CD4-positive, alpha-beta T cell treated with Interleukin-21 for 1 hour (primary cell): ENCODE data around the gene ALDH9A1.
A peak's percentile ranks its signal among the peaks of the same experiment; 100 is the strongest.
"Not testable (repeated sequence)": the region's sequence is repeated elsewhere in the genome, so short reads cannot be mapped to it uniquely, and the experiment has no call there.

Experiments used
- DNase-seq: peaks from one replicate; pipeline ENCODE4 v3.0.0-alpha.2; 2020

Gene ALDH9A1

DNA sequence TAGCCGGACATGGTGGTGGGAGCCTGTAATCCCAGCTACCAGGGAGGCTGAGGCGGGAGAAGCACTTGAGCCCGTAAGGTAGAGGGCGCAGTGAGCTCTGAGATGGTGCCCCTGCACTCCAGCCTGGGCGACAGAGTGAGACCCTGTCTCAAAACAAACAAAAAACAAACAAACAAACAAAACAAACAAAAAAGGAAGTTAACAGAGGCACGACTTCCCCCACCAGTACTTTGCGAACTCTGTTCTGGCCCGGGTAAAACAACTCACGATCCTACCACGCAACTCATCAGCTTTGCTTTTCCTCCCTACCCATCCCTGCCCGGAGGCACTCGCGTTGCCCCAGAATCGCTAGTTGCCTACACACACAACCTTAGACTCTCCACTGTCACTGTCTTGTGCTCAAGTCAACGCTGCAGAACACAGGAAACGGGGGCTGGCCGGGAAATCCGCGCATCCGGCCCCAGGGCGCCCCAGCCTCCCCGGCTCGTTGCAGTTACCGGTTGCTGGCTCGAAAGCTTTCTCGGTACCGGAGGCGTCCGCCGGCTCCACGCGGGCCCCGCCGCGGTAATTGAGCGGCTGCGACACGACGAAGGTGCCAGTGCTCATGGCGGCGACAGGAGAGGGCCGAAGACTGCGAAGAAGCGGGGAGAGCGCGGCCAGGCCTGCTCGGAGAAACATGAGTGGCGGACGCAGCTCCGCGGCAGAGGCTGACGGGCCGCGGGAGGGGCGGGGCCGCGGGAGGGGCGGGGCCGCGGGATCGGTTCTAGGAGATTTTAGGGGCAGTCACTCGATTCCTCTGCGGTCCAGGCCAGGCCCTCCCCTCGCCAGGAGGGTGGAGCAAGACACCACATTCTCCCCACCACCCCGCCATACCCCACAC lies at the start of gene ALDH9A1:
TSS of gene ALDH9A1 (minus strand) at position 682 of the 880 bp plus-strand sequence. CDS start at position 678, 4 bp downstream.
- peak; percentile 89 for DNase-seq

DNA sequence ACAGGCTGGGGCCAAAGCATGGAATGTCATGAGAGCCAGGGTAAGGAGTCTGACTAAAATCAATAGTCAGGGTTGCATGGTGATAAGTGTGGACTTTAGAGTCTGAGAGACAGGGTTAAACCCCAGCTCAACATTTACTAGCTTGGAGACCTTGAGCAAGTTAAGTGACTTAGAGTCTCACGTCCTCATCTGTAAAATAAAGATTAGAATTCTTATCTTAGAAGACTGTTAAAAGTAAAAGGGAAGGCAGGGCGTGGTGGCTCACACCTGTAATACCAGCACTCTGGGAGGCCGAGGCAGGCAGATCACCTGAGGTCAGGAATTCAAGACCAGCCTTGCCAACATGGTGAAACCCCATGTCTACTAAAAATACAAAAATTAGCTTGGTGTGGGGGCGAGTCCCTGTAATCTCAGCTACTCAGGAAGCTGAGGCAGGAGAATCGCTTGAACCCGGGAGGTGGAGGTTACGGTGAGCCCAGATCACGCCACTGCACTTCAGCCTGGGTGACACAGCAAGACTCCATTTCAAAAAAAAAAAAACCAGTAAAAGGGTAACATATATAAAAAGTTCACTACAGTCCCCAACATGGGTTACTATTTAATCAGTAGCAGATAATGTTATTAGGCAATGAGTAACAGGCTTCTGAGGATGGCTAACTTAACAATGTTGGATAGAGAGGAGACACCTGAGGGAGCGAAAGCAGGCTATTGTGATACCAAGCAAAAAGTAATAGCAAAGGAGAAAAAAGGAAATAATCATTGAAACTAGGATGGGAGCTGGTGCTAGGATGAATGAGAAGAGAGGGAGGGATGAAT lies 49.5 kb upstream of the ALDH9A1 start:
- no peak for DNase-seq

DNA sequence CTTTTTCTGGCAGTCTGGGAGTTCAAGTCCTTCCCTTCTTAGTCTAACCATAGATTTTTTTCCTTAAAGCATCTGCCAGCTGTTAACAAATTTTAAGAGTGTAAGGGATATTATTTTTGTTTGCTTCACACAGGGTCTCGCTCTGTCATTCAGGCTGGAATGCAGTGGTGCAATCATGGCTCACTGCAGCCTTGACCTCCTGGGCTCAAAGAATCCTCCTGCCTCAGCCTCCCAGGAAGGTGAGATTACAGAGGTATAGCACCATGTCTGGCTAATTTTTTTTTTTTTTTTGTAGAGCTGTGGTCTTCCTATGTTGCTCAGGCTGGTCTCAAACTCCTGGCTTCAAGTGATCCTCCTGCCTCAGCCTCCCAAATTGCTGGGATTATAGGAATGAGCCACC lies 46.6 kb upstream of the ALDH9A1 start:
- not testable (repeated sequence) for DNase-seq

GRCh38 chr1:165742194-165742593 lies 43.8 kb upstream of the ALDH9A1 start:
- no peak for DNase-seq

- DNase-seq = no peak
Measured at GRCh38 chr1:165738794-165739193, 40.4 kb upstream of the ALDH9A1 start.

- DNase-seq = no peak
Measured at GRCh38 chr1:165737196-165737595, 38.8 kb upstream of the ALDH9A1 start.

- no peak for DNase-seq
Measured at GRCh38 chr1:165734906-165735305, 36.5 kb upstream of the ALDH9A1 start.

DNA sequence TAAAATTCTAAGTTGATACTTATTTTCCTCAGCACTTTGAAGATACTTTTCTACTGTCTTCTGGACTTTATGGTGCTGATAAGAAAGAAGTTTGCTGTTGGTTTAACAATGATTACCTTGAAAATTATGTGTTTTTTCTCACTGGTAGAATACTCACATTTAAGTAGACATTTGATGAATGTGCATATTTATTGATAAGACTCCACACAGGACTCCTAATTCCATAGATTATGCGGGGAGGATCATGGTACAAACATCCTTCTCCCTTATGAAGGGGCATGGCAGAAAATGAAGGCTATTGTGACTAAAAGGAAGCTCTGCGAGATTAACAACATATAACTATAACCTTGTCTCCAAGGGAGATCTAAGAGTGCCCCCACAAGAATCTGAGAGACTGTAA lies 28.5 kb upstream of the ALDH9A1 start:
- no peak for DNase-seq

GRCh38 chr1:165726169-165726568 lies 27.8 kb upstream of the ALDH9A1 start:
- DNase-seq = no peak

- DNase-seq = peak; percentile 46
Measured at GRCh38 chr1:165717918-165718515, 19.7 kb upstream of the ALDH9A1 start.

- not testable (repeated sequence) for DNase-seq
Measured at GRCh38 chr1:165716265-165717051, 18.1 kb upstream of the ALDH9A1 start.

DNA sequence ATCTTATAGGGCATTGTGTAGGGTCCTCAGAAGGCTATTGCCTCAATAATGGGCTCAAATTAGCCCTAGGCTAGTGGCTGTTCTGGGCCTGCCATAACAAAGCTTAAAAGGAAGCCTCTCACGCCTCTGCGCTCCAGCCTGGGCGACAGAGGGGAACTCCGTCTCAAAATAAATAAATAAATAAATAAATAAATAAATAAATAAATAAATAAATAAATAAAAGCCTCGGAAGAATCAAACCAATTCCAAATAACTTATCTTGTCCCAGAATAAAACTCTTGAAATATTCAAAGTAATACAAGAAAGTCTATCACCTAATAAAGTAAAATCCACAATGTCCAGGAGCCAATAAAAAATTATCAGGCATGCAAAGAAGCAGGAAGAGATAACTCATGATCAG lies 14.4 kb upstream of the ALDH9A1 start:
- DNase-seq = no peak

GRCh38 chr1:165707984-165708706 lies 9.8 kb upstream of the ALDH9A1 start:
- no peak for DNase-seq

- no peak for DNase-seq
Measured at GRCh38 chr1:165703648-165704047, 5.3 kb upstream of the ALDH9A1 start.

GRCh38 chr1:165701922-165702321 lies 3.6 kb upstream of the ALDH9A1 start:
- DNase-seq = not testable (repeated sequence)

DNA sequence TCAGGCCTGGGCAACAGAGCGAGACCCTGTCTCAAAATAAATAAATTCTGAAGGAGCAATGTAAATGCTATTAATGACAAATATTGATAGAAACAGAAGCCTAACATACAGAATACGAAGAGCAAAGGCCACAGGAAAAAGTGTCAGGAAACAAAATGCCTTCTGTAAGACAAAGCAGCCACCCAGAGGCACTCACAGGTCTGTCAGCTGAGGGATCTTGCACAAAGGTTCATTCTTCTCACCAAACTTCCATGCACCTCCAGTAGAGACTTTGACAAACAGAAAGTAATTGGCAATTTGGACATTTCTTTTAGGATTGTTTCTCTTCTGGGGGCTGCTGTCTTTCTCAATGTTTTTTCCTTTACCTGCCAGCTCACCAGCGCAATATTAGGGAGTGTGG lies 1.2 kb upstream of the ALDH9A1 start:
- DNase-seq = no peak

- no peak for DNase-seq
Measured at GRCh38 chr1:165698761-165699052, 345 bp upstream of the ALDH9A1 start.

GRCh38 chr1:165697491-165697880 lies 876 bp downstream of the ALDH9A1 start:
- no peak for DNase-seq

DNA sequence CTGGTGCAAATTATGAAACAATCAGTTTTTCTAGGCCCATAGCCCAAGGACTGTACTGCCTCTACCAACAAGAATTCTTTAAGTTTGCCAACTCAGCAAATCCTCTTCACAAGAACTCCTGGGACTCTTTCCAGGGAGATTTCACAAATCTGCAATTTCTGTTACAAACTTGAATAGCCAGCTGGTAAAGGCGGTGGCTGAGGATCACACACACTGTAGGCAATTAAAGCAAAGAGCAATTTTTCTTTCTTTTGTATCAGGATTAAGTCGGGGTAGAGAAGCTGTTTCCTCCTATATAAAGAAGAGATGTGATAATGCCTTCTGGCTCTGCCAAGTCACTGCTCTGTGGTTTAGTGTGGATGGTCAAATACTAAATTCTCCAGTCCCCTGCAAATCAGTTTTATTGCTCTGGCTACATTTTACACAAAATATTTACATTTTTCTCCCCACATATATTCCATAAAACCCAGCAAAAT lies 1.7 kb downstream of the ALDH9A1 start:
- DNase-seq = no peak

DNA sequence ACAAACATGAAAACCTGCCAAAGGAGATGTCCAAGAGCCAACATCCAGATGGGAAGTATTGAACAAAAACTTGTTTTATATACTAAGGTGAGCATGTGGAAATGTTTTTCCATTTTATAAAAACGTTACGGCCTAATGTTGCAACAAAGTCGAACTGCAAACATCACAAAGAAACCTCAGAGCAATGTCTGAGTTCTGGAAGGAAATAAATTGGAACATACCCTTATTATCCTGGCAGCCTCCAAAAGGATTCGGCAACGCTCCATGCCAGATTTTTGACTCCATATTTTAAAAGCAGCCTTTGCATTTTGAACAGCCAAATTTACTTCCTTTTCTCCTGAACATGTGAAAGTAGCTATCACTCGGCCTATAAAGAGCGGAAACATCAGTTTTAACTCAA lies 3.3 kb downstream of the ALDH9A1 start:
- DNase-seq = no peak

DNA sequence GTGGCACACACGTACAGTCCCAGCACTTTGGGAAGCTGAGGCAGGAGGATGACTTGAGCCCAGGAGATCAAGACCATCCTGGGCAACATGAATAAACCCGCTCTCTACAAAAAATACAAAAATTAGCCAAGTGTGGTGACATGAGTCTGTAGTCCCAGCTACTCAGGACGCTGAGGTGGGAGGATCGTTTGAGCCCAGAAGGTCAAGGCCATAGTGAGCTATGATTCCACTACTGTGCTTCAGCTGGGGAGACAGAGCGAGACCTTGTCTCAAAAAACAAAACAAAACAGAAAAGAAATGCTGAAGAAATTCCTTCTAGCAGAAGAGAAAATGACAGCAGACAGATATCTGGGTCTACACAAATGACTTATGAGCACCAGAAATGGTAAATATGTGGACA lies 10.3 kb downstream of the ALDH9A1 start:
- DNase-seq = no peak

- no peak for DNase-seq
Measured at GRCh38 chr1:165686971-165687433, 11.4 kb downstream of the ALDH9A1 start.
